ENCODE measurements around the gene ROR1. TPM values are rescaled to one million over a fixed set of nuclear protein-coding genes. Genes with fewer than 3 reads are reported as not detected.

Gene ROR1
- total and polyA plus RNA-seq, 2 of the 13 experiments (the other 11 are each of a cell fraction or from before 2014, with no cell fraction given): 0.58 to 2.3 TPM

GRCh38 chr1:63794939-63795378 is 21.1 kb downstream of the ROR1 start (continued):
- TF ChIP-seq, protein P1, sequence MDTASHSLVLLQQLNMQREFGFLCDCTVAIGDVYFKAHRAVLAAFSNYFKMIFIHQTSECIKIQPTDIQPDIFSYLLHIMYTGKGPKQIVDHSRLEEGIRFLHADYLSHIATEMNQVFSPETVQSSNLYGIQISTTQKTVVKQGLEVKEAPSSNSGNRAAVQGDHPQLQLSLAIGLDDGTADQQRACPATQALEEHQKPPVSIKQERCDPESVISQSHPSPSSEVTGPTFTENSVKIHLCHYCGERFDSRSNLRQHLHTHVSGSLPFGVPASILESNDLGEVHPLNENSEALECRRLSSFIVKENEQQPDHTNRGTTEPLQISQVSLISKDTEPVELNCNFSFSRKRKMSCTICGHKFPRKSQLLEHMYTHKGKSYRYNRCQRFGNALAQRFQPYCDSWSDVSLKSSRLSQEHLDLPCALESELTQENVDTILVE (CRISPR knock-in tag; IDR thresholded peaks at IDR 0.05): no peak
- TF ChIP-seq TCF12 (IDR thresholded peaks at IDR 0.05) (no peak), TCF12 (CRISPR knock-in tag; IDR thresholded peaks at IDR 0.05) (no peak)

DNA sequence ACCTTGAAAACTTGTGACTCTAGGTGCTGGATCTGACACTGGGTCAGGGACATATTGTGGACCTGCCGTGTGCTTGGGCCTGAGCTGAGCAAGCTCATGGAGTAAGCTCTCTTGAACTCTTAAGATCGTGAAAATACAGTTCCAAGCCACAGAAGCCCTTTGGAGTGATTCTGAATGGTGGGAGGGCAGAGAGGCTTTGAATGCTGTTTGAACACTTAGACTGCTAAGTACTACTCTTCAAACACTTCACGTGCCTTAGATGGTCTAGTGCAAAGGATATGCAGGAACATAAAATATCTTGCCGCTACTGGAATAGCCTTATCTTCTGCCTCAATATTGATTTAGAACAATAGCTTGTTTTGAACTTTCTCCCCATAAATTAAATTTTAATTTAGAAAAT is 21.6 kb downstream of the ROR1 start:
- ChIA-PET CTCF (ENCODE audit: low intra/inter-chr PET ratio, low total read pairs) (no interaction called here), POLR2A (no interaction called here)
- Histone ChIP-seq H3K36me3 (replicated peaks in 1 of 2; ENCODE audit: control insufficient read depth in 1 of 2, insufficient read depth in 2 of 2, low read length in 2 of 2) (no peaks in the 10 kb centered on the region), H3K9ac (ENCODE audit: insufficient read depth, low read depth, low read length) (no peak overlapping the region), H3K9me3 (ENCODE audit: low read length) (no peaks in the 10 kb centered on the region), H3K79me2 (ENCODE audit: insufficient read depth, low read length) (no peaks in the 10 kb centered on the region), H3K4me2 (ENCODE audit: low read depth, low read length) (no peak overlapping the region), H3K27ac (ENCODE audit: extremely low read length, insufficient read depth, low read length) (no peak overlapping the region), H3K27me3 (ENCODE audit: control insufficient read depth in 1 of 2, insufficient read depth in 2 of 2, low read length in 2 of 2) (no peaks in the 10 kb centered on the region), H2AFZ (ENCODE audit: low read length) (no peak overlapping the region), H4K20me1 (ENCODE audit: insufficient read depth, low read length) (no peaks in the 10 kb centered on the region), H3K4me1 (ENCODE audit: insufficient read depth, low read length) (peaks cover 13% of the 10 kb centered on the region), H3K4me3 (replicated peaks in 1 of 3; ENCODE audit: insufficient read depth in 1 of 3, low read depth in 2 of 3, low read length in 3 of 3) (no peak overlapping the region)
- DNase-seq (ENCODE audit: low spot score) (no peak), FAIRE-seq (no peak), ATAC-seq (no peak)
- WGBS (ENCODE audit: low lambda C conversion rate): 20% methylated on average over 4 of the region's 4 CpGs
- in situ Hi-C loops (cut with HindIII; ENCODE audit: extremely low pct_ligation_motif_present, low pct_unique_long_range_greater_than_20kb): no loop called here
- intact Hi-C loops (cut with micrococcal nuclease; ENCODE audit: unreplicated experiment): no loop called here
- BruUV-seq (replicated peaks): no TSS peak
- no peak for TF ChIP-seq ZNF850 (CRISPR knock-in tag; conservative IDR thresholded peaks at IDR 0.05)
- no peak for TF ChIP-seq ZBTB14 (CRISPR knock-in tag; IDR thresholded peaks at IDR 0.05)
- no peak for TF ChIP-seq SOX5 (CRISPR knock-in tag; IDR thresholded peaks at IDR 0.05; ENCODE audit: borderline replicate concordance)
- TF ChIP-seq ZNF674 (CRISPR knock-in tag; IDR thresholded peaks at IDR 0.05; ENCODE audit: low read depth): no peak
- TF ChIP-seq ZC3H13 (CRISPR knock-in tag; IDR thresholded peaks at IDR 0.05): no peak
- TF ChIP-seq TIGD3 (CRISPR knock-in tag; IDR thresholded peaks at IDR 0.05; ENCODE audit: borderline replicate concordance): no peak
- TF ChIP-seq CBX5 (CRISPR knock-in tag; IDR thresholded peaks at IDR 0.05; ENCODE audit: borderline replicate concordance): no peak
- TF ChIP-seq ZNF646 (CRISPR knock-in tag; IDR thresholded peaks at IDR 0.05): no peak
- TF ChIP-seq, protein P2, sequence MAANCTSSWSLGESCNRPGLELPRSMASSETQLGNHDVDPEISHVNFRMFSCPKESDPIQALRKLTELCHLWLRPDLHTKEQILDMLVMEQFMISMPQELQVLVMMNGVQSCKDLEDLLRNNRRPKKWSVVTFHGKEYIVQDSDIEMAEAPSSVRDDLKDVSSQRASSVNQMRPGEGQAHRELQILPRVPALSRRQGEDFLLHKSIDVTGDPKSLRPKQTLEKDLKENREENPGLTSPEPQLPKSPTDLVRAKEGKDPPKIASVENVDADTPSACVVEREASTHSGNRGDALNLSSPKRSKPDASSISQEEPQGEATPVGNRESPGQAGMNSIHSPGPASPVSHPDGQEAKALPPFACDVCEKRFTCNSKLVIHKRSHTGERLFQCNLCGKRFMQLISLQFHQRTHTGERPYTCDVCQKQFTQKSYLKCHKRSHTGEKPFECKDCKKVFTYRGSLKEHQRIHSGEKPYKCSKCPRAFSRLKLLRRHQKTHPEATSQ (CRISPR knock-in tag; IDR thresholded peaks at IDR 0.05; ENCODE audit: borderline replicate concordance): no peak

Data from HepG2 (cell line).